Daoy (cell line): Measurements from ENCODE around the gene MOCS3. TPM values are rescaled to one million over a fixed set of nuclear protein-coding genes. Genes with fewer than 3 reads are reported as not detected.
A peak's percentile ranks its signal among the peaks of the same experiment; 100 is the strongest.
"Not testable (repeated sequence)": the region's sequence is repeated elsewhere in the genome, so short reads cannot be mapped to it uniquely, and the experiment has no call there.

Experiments
- DNase-seq: peaks from one replicate; pipeline ENCODE4 v3.0.0-alpha.2; 2015; ENCODE audit warnings: low read depth
- total RNA-seq: library from RNA; depleted of rRNA; stranded (reverse); fragments of >200 nt; shearing (Covaris generic); gene quantifications from 2 replicates; pipeline ENCODE4 v1.2.3, GENCODE V29; 2014

MOCS3 gene
- total RNA-seq, 1 experiment from 2014 or later = 7.4 TPM

- no peak for DNase-seq
Observed at GRCh38 chr20:50932016-50932485, 26.6 kb upstream of the MOCS3 start.

GRCh38 chr20:50932691-50933280 lies 25.8 kb upstream of the MOCS3 start:
- no peak for DNase-seq

GRCh38 chr20:50933589-50933988 lies 25.0 kb upstream of the MOCS3 start:
- DNase-seq = no peak

- no peak for DNase-seq
Observed at GRCh38 chr20:50943069-50943468, 15.5 kb upstream of the MOCS3 start.

GRCh38 chr20:50948132-50948785 lies 10.4 kb upstream of the MOCS3 start:
- DNase-seq = no peak

- no peak for DNase-seq
Observed at GRCh38 chr20:50953196-50953595, 5.4 kb upstream of the MOCS3 start.

GRCh38 chr20:50953821-50954220 lies 4.8 kb upstream of the MOCS3 start:
- no peak for DNase-seq

GRCh38 chr20:50957276-50957675 lies 1.3 kb upstream of the MOCS3 start:
- no peak for DNase-seq

GRCh38 chr20:50957798-50958614 lies 612 bp upstream of the MOCS3 start, which contains the start of gene DPM1:
TSS of gene DPM1 (minus strand) at chr20:50958532. CDS start at chr20:50958523, 9 bp downstream.
- peak; percentile 87 for DNase-seq

GRCh38 chr20:50959543-50960126 lies 1.0 kb downstream of the MOCS3 start:
- DNase-seq = no peak

GRCh38 chr20:50967586-50967985 lies 9.0 kb downstream of the MOCS3 start:
- peak; percentile 17 for DNase-seq

- no peak for DNase-seq
Observed at GRCh38 chr20:50968289-50968688, 9.7 kb downstream of the MOCS3 start.

- no peak for DNase-seq
Observed at GRCh38 chr20:50969435-50969834, 10.8 kb downstream of the MOCS3 start.

- DNase-seq = no peak
Observed at GRCh38 chr20:50969912-50970311, 11.3 kb downstream of the MOCS3 start.

GRCh38 chr20:50975701-50976330 lies 17.2 kb downstream of the MOCS3 start:
- DNase-seq = no peak

GRCh38 chr20:50977066-50978021 lies 18.7 kb downstream of the MOCS3 start:
- DNase-seq = no peak

- not testable (repeated sequence) for DNase-seq
Observed at GRCh38 chr20:50978533-50978932, 19.9 kb downstream of the MOCS3 start.

- peak; percentile 92 for DNase-seq
Observed at GRCh38 chr20:50980071-50980681, 21.6 kb downstream of the MOCS3 start.

GRCh38 chr20:50980851-50981713 lies 22.5 kb downstream of the MOCS3 start:
- DNase-seq = peak; percentile 71
